H1 (cell line): ENCODE results near the gene RPS6KA5. TPM values are rescaled to one million over a fixed set of nuclear protein-coding genes. Genes with fewer than 3 reads are reported as not detected.

ENCODE experiments used
- ASH2L ChIP-seq: fragments of 200-600, 300-600 bp; sonication (generic); IDR thresholded peaks from one replicate; pipeline ENCODE4 v1.7.1; 2017; ENCODE audit warnings: low read length
- ATF2 ChIP-seq: IDR thresholded peaks from 2 replicates; pipeline ENCODE4 v1.6.1; 2012; ENCODE audit warnings: low read length, inconsistent platforms
- BACH1 ChIP-seq: IDR thresholded peaks from 2 replicates; pipeline ENCODE4 v1.6.1; 2012; ENCODE audit warnings: low read length, improper control_type of control experiment
- BCL11A ChIP-seq, 2 experiments: IDR thresholded peaks; one replicate each; pipeline ENCODE4 v1.6.1; 2011; ENCODE audit warnings: low read depth in 2 of 2, low read length in 2 of 2, mild to moderate bottlenecking in 2 of 2
- CEBPB ChIP-seq: IDR thresholded peaks from 2 replicates; pipeline ENCODE4 v1.6.1; 2012; ENCODE audit warnings: low read depth, low read length
- CHD1 ChIP-seq: IDR thresholded peaks from 2 replicates; pipeline ENCODE4 v1.6.1; 2012; ENCODE audit warnings: low read depth, low read length, improper control_type of control experiment
- EZH2 ChIP-seq: fragments of 200-600 bp; sonication (generic); IDR thresholded peaks from 2 replicates; pipeline ENCODE4 v1.7.1; 2012; ENCODE audit warnings: low read depth, mild to moderate bottlenecking, moderate library complexity, low read length, inconsistent platforms; ENCODE audit not compliant: severe bottlenecking
- GABPA ChIP-seq: IDR thresholded peaks from 2 replicates; pipeline ENCODE4 v1.6.1; 2011; ENCODE audit warnings: mild to moderate bottlenecking, low read length, moderate library complexity, borderline replicate concordance; ENCODE audit not compliant: insufficient read depth
- JUND ChIP-seq: IDR thresholded peaks from 2 replicates; pipeline ENCODE4 v1.6.1; 2011; ENCODE audit warnings: mild to moderate bottlenecking, improper control_type of control experiment, low read length
- KDM1A ChIP-seq: fragments of 200-600, 300-600 bp; sonication (generic); IDR thresholded peaks from 2 replicates; pipeline ENCODE4 v1.7.1; 2016; ENCODE audit warnings: mild to moderate bottlenecking, low read length, borderline replicate concordance
- NANOG ChIP-seq: IDR thresholded peaks from 2 replicates; pipeline ENCODE4 v1.6.1; 2011; ENCODE audit warnings: low read length, low read depth, mild to moderate bottlenecking, inconsistent platforms; ENCODE audit not compliant: insufficient read depth, poor library complexity, severe bottlenecking
- POU5F1 ChIP-seq: IDR thresholded peaks from 2 replicates; pipeline ENCODE4 v1.6.1; 2011; ENCODE audit warnings: low read depth, mild to moderate bottlenecking, low read length, moderate library complexity
- RFX5 ChIP-seq: IDR thresholded peaks from 2 replicates; pipeline ENCODE4 v1.6.1; 2011; ENCODE audit warnings: low read depth, low read length, improper control_type of control experiment, borderline replicate concordance
- RNF2 ChIP-seq: fragments of 200-900, 300-1000 bp; sonication (generic); IDR thresholded peaks from 2 replicates; pipeline ENCODE4 v1.7.1; 2016; ENCODE audit warnings: borderline replicate concordance, low read depth, mild to moderate bottlenecking, antibody characterized with exemption, low read length; ENCODE audit not compliant: poor library complexity, severe bottlenecking; ENCODE audit errors: missing control alignments
- SIX5 ChIP-seq: IDR thresholded peaks from 2 replicates; pipeline ENCODE4 v1.6.1; 2011; ENCODE audit warnings: mild to moderate bottlenecking, low read depth, low read length
- SRF ChIP-seq: IDR thresholded peaks from 2 replicates; pipeline ENCODE4 v1.6.1; 2011; ENCODE audit warnings: mild to moderate bottlenecking, low read depth, low read length, moderate library complexity
- SUZ12 ChIP-seq: fragments of 200-600 bp; sonication (generic); IDR thresholded peaks from 2 replicates; pipeline ENCODE4 v1.6.1; 2012; ENCODE audit warnings: mild to moderate bottlenecking, inconsistent platforms, low read length, moderate library complexity, mixed read lengths
- USF2 ChIP-seq: IDR thresholded peaks from 2 replicates; pipeline ENCODE4 v1.6.1; 2011; ENCODE audit warnings: low read length, improper control_type of control experiment
- YY1 ChIP-seq: IDR thresholded peaks from 2 replicates; pipeline ENCODE4 v1.6.1; 2011; ENCODE audit warnings: low read depth, mild to moderate bottlenecking, low read length
- polyA plus RNA-seq, 7 experiments: library from polyadenylated mRNA; depleted of rRNA in 3 of 7; stranded (reverse) in 5 of 7; unstranded in 2 of 7; fragments of >200 nt in 5 of 7; fragments of 200-250 nt in 2 of 7; gene quantifications; 1 replicate in 5 of 7; 2 replicates in 1 of 7; 4 replicates in 1 of 7; pipeline versions ENCODE4 v1.2.1 to v1.2.3, GENCODE V29; 2011 to 2013; ENCODE audit warnings: missing spikeins in 2 of 7, mixed read lengths in 2 of 7
- total RNA-seq: library from RNA; stranded (reverse); fragmentation: NEBNext Ultra II Directional; extraction: Animal tissue kit (Norgen Biotek cat#: 25700); gene quantifications from 2 replicates; pipeline ENCODE4 v1.2.1, GENCODE V29; 2021

RPS6KA5 gene
- total and polyA plus RNA-seq, 2 of the 8 experiments (the other 6 are each of a cell fraction or from before 2014, with no cell fraction given): 0.85 to 3.1 TPM

GRCh38 chr14:90827919-90828610, 232.4 kb downstream of the RPS6KA5 start (continued):
- TF ChIP-seq JUND (peak; percentile 65; the same call in 1 of the 2 replicates), SRF (no peak), SUZ12 (no peak), GABPA (no peak), SIX5 (no peak), ASH2L (no peak), BACH1 (no peak), CEBPB (no peak), RFX5 (no peak), USF2 (no peak), RNF2 (no peak), NANOG (no peak), KDM1A (no peak), BCL11A (IDR thresholded peaks at IDR 0.05; ENCODE audit: low read depth in 2 of 2, low read length in 2 of 2) (no peak), CHD1 (no peak), EZH2 (no peak), ATF2 (peak; percentile 100), YY1 (no peak), POU5F1 (no peak)
